ENCODE data around the gene ASXL2. TPM values are rescaled to one million over a fixed set of nuclear protein-coding genes. Genes with fewer than 3 reads are reported as not detected.
A peak's percentile ranks its signal among the peaks of the same experiment; 100 is the strongest.

Gene ASXL2
- total and polyA plus RNA-seq, 2 of the 13 experiments (the other 11 are each of a cell fraction or from before 2014, with no cell fraction given), result 12.1 to 19.2 TPM

DNA sequence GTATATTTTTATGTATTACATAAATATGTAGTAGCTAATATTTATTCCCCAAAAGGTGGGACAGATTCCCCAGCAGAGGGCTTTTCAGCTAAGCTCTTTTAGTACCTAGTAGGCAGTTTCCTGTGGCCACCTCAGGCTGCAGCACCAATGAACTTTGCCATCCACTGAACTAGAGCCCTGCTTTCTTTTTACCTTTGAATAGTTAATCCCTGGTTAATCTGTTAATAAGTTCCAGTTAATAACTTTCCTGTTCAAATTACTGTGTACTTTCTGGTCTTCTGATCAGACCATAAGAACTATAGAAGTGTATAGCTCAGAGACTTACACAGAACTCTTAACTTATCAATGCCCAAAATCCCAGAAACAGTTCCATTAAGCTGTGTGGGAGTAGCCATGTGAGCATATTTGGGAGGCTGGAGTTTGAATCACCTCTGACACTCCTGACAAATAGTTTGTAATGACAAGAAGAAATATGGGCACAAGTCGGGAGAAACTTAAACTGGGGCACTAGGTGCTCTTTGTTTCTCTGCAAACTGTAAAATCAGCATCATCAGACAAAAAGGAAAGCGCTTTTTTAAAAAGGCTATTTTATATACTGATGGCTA, 40.0 kb downstream of the ASXL2 start:
- H3K9ac ChIP-seq (ENCODE audit: insufficient read depth, low read depth, low read length), result no peak overlapping the region
- ChIA-PET POLR2A (no interaction called here), CTCF (ENCODE audit: low intra/inter-chr PET ratio, low total read pairs) (no interaction called here)
- H3K4me3 ChIP-seq (replicated peaks in 1 of 3; ENCODE audit: insufficient read depth in 1 of 3, low read depth in 2 of 3, low read length in 3 of 3), result no peak overlapping the region
- in situ Hi-C loops (cut with HindIII; ENCODE audit: extremely low pct_ligation_motif_present, low pct_unique_long_range_greater_than_20kb), result no loop called here
- intact Hi-C loops (cut with micrococcal nuclease; ENCODE audit: unreplicated experiment), result no loop called here
- H3K4me2 ChIP-seq (ENCODE audit: low read depth, low read length), result no peak overlapping the region
- ATAC-seq, result peak; percentile 30; the same call in 1 of the 3 replicates
- peak overlapping the region; percentile 3 for H3K27ac ChIP-seq (ENCODE audit: extremely low read length, insufficient read depth, low read length)
- 88% methylated on average over 2 of the region's 2 CpGs for WGBS (ENCODE audit: low lambda C conversion rate)
- BruUV-seq (replicated peaks), result no TSS peak
- no peak for TF ChIP-seq KDM5A (IDR thresholded peaks at IDR 0.05; ENCODE audit: borderline replicate concordance, low read length)
- peak; percentile 12; the same call in 1 of the 2 replicates for TF ChIP-seq ZKSCAN1 (IDR thresholded peaks at IDR 0.05; ENCODE audit: low read length)
- no peak overlapping the region for H2AFZ ChIP-seq (ENCODE audit: low read length)
- peaks cover 22% of the 10 kb centered on the region for H3K79me2 ChIP-seq (ENCODE audit: insufficient read depth, low read length)
- peaks cover 6 to 30% of the 10 kb centered on the region in 2 experiments; a peak in 4 of 5 replicates for H3K36me3 ChIP-seq (replicated peaks in 1 of 2; ENCODE audit: control insufficient read depth in 1 of 2, insufficient read depth in 2 of 2, low read length in 2 of 2)
- H3K27me3 ChIP-seq (ENCODE audit: control insufficient read depth in 1 of 2, insufficient read depth in 2 of 2, low read length in 2 of 2), result no peaks in the 10 kb centered on the region
- H3K9me3 ChIP-seq (ENCODE audit: low read length), result no peaks in the 10 kb centered on the region
- no peaks in the 10 kb centered on the region; the same call in 1 of the 2 replicates for H4K20me1 ChIP-seq (ENCODE audit: insufficient read depth, low read length)
- no peak for FAIRE-seq
- peaks cover 23% of the 10 kb centered on the region for H3K4me1 ChIP-seq (ENCODE audit: insufficient read depth, low read length)
- DNase-seq (ENCODE audit: low spot score), result no peak

DNA sequence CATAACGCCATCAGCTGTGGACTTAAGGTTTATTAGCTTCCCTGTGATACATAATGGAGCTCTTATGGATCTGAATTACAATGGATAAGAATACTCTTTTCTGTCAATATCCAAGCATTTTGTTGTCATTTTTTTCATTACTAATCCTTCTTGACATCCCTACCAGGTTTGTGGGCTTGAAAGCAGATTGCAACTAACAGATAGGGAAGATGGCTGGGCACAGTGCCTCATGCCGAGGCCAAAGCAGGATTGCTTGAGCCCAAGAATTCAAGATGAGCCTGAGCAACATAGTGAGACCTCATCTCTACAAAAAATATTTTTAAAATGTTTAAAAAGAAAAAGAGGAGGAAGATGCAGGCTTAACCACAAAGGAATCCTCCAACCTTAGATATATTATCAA, 42.4 kb downstream of the ASXL2 start:
- CTCF ChIA-PET (ENCODE audit: low intra/inter-chr PET ratio, low total read pairs), result no interaction called here
- Histone ChIP-seq H2AFZ (ENCODE audit: low read length) (no peak overlapping the region), H3K27ac (ENCODE audit: extremely low read length, insufficient read depth, low read length) (no peak overlapping the region), H3K79me2 (ENCODE audit: insufficient read depth, low read length) (peaks cover 23% of the 10 kb centered on the region), H3K9me3 (ENCODE audit: low read length) (no peaks in the 10 kb centered on the region), H4K20me1 (ENCODE audit: insufficient read depth, low read length) (no peaks in the 10 kb centered on the region; the same call in 1 of the 2 replicates), H3K4me1 (ENCODE audit: insufficient read depth, low read length) (peaks cover 26% of the 10 kb centered on the region), H3K4me3 (replicated peaks in 1 of 3; ENCODE audit: insufficient read depth in 1 of 3, low read depth in 2 of 3, low read length in 3 of 3) (no peak overlapping the region), H3K4me2 (ENCODE audit: low read depth, low read length) (no peak overlapping the region), H3K36me3 (replicated peaks in 1 of 2; ENCODE audit: control insufficient read depth in 1 of 2, insufficient read depth in 2 of 2, low read length in 2 of 2) (peaks cover 6 to 27% of the 10 kb centered on the region in 2 experiments; a peak in 4 of 5 replicates), H3K9ac (ENCODE audit: insufficient read depth, low read depth, low read length) (no peak overlapping the region), H3K27me3 (ENCODE audit: control insufficient read depth in 1 of 2, insufficient read depth in 2 of 2, low read length in 2 of 2) (no peaks in the 10 kb centered on the region)
- ATAC-seq, result no peak
- intact Hi-C loops (cut with micrococcal nuclease; ENCODE audit: unreplicated experiment), result no loop called here
- POLR2A ChIA-PET, result interaction anchor here (1.2 to 1.4 kb wide), 2 partner anchors 9 to 43 kb away, joined by 4 read pairs; partner anchors contain the start of gene ASXL2
- FAIRE-seq, result no peak
- 98% methylated on average over 2 of the region's 2 CpGs for WGBS (ENCODE audit: low lambda C conversion rate)
- in situ Hi-C loops (cut with HindIII; ENCODE audit: extremely low pct_ligation_motif_present, low pct_unique_long_range_greater_than_20kb), result no loop called here
- TF ChIP-seq HOXA3 (CRISPR knock-in tag; IDR thresholded peaks at IDR 0.05) (no peak), ADNP (CRISPR knock-in tag; IDR thresholded peaks at IDR 0.05) (no peak), ZMYM4 (CRISPR knock-in tag; IDR thresholded peaks at IDR 0.05) (no peak), ZNF747 (CRISPR knock-in tag; IDR thresholded peaks at IDR 0.05; ENCODE audit: borderline replicate concordance) (no peak)
- TF ChIP-seq, protein P1, sequence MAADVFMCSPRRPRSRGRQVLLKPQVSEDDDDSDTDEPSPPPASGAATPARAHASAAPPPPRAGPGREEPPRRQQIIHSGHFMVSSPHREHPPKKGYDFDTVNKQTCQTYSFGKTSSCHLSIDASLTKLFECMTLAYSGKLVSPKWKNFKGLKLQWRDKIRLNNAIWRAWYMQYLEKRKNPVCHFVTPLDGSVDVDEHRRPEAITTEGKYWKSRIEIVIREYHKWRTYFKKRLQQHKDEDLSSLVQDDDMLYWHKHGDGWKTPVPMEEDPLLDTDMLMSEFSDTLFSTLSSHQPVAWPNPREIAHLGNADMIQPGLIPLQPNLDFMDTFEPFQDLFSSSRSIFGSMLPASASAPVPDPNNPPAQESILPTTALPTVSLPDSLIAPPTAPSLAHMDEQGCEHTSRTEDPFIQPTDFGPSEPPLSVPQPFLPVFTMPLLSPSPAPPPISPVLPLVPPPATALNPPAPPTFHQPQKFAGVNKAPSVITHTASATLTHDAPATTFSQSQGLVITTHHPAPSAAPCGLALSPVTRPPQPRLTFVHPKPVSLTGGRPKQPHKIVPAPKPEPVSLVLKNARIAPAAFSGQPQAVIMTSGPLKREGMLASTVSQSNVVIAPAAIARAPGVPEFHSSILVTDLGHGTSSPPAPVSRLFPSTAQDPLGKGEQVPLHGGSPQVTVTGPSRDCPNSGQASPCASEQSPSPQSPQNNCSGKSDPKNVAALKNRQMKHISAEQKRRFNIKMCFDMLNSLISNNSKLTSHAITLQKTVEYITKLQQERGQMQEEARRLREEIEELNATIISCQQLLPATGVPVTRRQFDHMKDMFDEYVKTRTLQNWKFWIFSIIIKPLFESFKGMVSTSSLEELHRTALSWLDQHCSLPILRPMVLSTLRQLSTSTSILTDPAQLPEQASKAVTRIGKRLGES (CRISPR knock-in tag; IDR thresholded peaks at IDR 0.05; ENCODE audit: borderline replicate concordance), result no peak
- no TSS peak for BruUV-seq (replicated peaks)
- DNase-seq (ENCODE audit: low spot score), result no peak
